Body of pancreas (tissue), 4 donors: ENCODE data around the gene MGAT5. TPM values are rescaled to one million over a fixed set of nuclear protein-coding genes. Genes with fewer than 3 reads are reported as not detected.

Experiments used
- ATAC-seq: fragments of 150-250 bp; one replicate; pipeline ENCODE4 v1.9.1; 2016
- DNase-seq, 4 donors: peaks; one replicate each; pipeline ENCODE4 v3.0.0-alpha.2; 2019
- H3K27ac ChIP-seq, 4 donors: fragments of 200-600 bp; sonication (generic); 1 replicate in 3 of 4; 2 replicates in 1 of 4; pipeline versions ENCODE4 v1.5.1 to v1.6.1; 2016 to 2019; ENCODE audit warnings: mild to moderate bottlenecking in 1 of 4, mixed read lengths in 1 of 4, moderate library complexity in 1 of 4
- H3K27me3 ChIP-seq, 2 donors: fragments of 200-600 bp; sonication (generic); one replicate each; pipeline ENCODE4 v1.6.0; 2016; ENCODE audit warnings: mild to moderate bottlenecking in 1 of 2
- H3K36me3 ChIP-seq, 2 donors: fragments of 200-600 bp; sonication (generic); replicated peaks in 1 of 2; 2 replicates each; pipeline ENCODE4 v1.5.1; 2016; ENCODE audit warnings: low read depth in 2 of 2; ENCODE audit not compliant: insufficient read depth in 1 of 2
- H3K4me1 ChIP-seq: fragments of 200-600 bp; sonication (generic); one replicate; pipeline ENCODE4 v1.6.0; 2016
- H3K4me3 ChIP-seq, 2 donors: fragments of 200-600 bp; sonication (generic); 1 replicate in 1 of 2; 2 replicates in 1 of 2; pipeline ENCODE4 v1.5.1; 2016 to 2019
- H3K9me3 ChIP-seq, 3 donors: fragments of 200-600 bp; sonication (generic); 1 replicate in 2 of 3; 2 replicates in 1 of 3; pipeline ENCODE4 v1.5.1; 2016
- CTCF ChIP-seq, 7 experiments: fragments of 450-650 bp in 4 of 7; fragments of 200-600 bp in 3 of 7; sonication (generic) in 3 of 7; IDR thresholded peaks; one replicate each; pipeline ENCODE4 v1.5.1; 2016 to 2019; ENCODE audit warnings: antibody characterized with exemption in 7 of 7
- POLR2A ChIP-seq, 3 donors: fragments of 450-650 bp; IDR thresholded peaks; one replicate each; pipeline ENCODE4 v1.6.1; 2016; ENCODE audit warnings: antibody characterized with exemption in 3 of 3, mild to moderate bottlenecking in 2 of 3
- WGBS, 2 donors: methylation state at CpG; one replicate each; pipeline ENCODE4 v1.1.5; 2017; 5-methylcytosine and 5-hydroxymethylcytosine counted together
- intact Hi-C: fragments of 100-400 bp; cut with DNase I; formaldehyde crosslinking; loops from one replicate; pipeline ENCODE4 v1.15.1; 2023
- total RNA-seq, 2 donors: library from RNA; depleted of rRNA; stranded (reverse); fragments of >200 nt; gene quantifications; one replicate each; pipeline ENCODE4 v1.1.0, GENCODE V29; 2016

The MGAT5 gene
- total RNA-seq, 2 donors from 2014 or later, result 15.8 to 16.3 TPM

- Histone ChIP-seq H3K4me1 (peaks cover 12% of the 10 kb centered on the region), H3K4me3 (no peak overlapping the region), H3K27ac (peak overlapping the region in 2 of 4 donors; percentile 2 to 48), H3K9me3 (no peaks in the 10 kb centered on the region), H3K27me3 (no peaks in the 10 kb centered on the region), H3K36me3 (peaks cover 0 to 3% of the 10 kb centered on the region in 2 donors)
- ATAC-seq (peak; percentile 64), DNase-seq (peak in 1 of 4 donors; percentile 28)
- intact Hi-C loops, result no loop called here
- TF ChIP-seq POLR2A (IDR thresholded peaks at IDR 0.05) (no peak), CTCF (IDR thresholded peaks at IDR 0.05) (no peak)
- 47 to 61% methylated on average over 9 to 10 of the region's 10 CpGs for WGBS, 2 donors
Observed at GRCh38 chr2:134360745-134361487, 107.0 kb downstream of the MGAT5 start.

GRCh38 chr2:134361648-134362047, 107.8 kb downstream of the MGAT5 start:
- DNase-seq (no peak), ATAC-seq (no peak)
- TF ChIP-seq POLR2A (IDR thresholded peaks at IDR 0.05) (no peak), CTCF (IDR thresholded peaks at IDR 0.05) (no peak)
- Histone ChIP-seq H3K27me3 (no peaks in the 10 kb centered on the region), H3K4me1 (peaks cover 12% of the 10 kb centered on the region), H3K9me3 (no peaks in the 10 kb centered on the region), H3K36me3 (peaks cover 0 to 3% of the 10 kb centered on the region in 2 donors), H3K4me3 (no peak overlapping the region), H3K27ac (peak overlapping the region in 1 of 4 donors; percentile 48)
- intact Hi-C loops, result no loop called here
- WGBS, 2 donors, result 78 to 83% methylated on average over 1 of the region's 1 CpG

- Histone ChIP-seq H3K9me3 (no peaks in the 10 kb centered on the region), H3K4me3 (no peak overlapping the region), H3K4me1 (peaks cover 12% of the 10 kb centered on the region), H3K36me3 (peaks cover 0 to 3% of the 10 kb centered on the region in 2 donors), H3K27ac (peak overlapping the region in 1 of 4 donors; percentile 33), H3K27me3 (no peaks in the 10 kb centered on the region)
- 75 to 89% methylated on average over 1 of the region's 1 CpG for WGBS, 2 donors
- TF ChIP-seq CTCF (IDR thresholded peaks at IDR 0.05), result no peak
- no peak for TF ChIP-seq POLR2A (IDR thresholded peaks at IDR 0.05)
- intact Hi-C loops, result no loop called here
- DNase-seq (no peak), ATAC-seq (no peak)
Observed at GRCh38 chr2:134362152-134362668, 108.3 kb downstream of the MGAT5 start.

GRCh38 chr2:134362740-134363139, 108.9 kb downstream of the MGAT5 start:
- Histone ChIP-seq H3K27ac (peak overlapping the region in 1 of 4 donors; percentile 33), H3K36me3 (peaks cover 0 to 3% of the 10 kb centered on the region in 2 donors), H3K4me3 (no peak overlapping the region), H3K27me3 (no peaks in the 10 kb centered on the region), H3K4me1 (peaks cover 12% of the 10 kb centered on the region), H3K9me3 (no peaks in the 10 kb centered on the region)
- intact Hi-C loops, result no loop called here
- TF ChIP-seq CTCF (IDR thresholded peaks at IDR 0.05) (no peak), POLR2A (IDR thresholded peaks at IDR 0.05) (no peak)
- no peak for DNase-seq
- 67 to 86% methylated on average over 1 of the region's 1 CpG for WGBS, 2 donors
- ATAC-seq, result peak; percentile 19
